HG02610 (cell line): Measurements from ENCODE around the gene SENP2.

ENCODE experiments used
- ATAC-seq: cut with Tn5 transposase; IDR thresholded peaks from one replicate; pipeline ENCODE4 v1.9.1; 2021; ENCODE audit warnings: mild to moderate bottlenecking, moderate library complexity; ENCODE audit not compliant: unreplicated experiment

The SENP2 gene

DNA sequence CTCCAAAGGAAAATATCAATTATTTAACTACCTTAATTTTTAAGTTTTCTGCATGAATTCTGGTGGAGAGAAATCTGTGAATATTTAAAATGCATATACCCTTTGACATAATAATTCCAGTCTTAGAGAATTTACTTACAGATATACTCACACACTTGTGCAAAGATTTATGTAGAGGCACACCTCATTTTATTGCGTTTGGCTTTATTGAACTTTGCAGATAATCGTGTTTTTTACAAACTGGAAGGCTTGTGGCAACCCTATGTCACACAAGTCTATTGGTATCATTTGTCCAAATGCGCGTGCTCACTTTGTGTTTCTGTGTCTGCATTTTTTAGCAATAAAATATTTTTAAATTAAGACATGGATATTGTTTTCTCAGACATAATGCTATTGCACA lies 81.5 kb downstream of the SENP2 start:
- no peak for ATAC-seq

DNA sequence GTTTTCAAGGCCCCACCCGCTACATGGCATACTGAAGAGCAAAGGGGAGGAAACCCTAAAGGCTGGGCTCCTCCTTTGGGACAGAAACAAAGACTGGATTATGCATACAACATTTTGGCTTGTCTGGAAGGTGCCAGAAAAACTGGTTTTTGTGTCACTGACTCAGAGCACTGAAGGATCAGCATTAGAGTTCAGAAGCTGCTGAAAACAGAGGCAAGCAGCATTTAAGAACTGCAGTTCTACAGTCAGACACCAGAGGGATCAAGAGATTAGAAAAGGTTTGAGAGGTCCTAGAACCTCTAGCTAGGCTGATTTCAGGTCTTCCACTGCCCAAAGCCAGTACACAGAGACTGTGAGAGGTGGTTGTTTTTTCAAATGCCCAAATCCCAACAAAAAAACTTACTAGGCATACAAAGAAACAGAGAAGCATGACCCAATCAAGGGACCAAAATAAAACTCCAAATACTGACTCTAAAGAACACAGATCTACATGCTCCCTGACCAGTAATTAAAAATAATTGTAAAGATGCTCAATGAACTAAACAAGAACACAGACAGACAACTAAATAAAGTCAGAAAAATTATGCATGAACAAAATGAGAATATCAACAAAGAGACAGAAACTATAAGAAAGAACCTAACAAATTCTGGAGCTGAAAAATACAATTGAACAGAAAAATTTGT lies 91.2 kb downstream of the SENP2 start:
- ATAC-seq = no peak

DNA sequence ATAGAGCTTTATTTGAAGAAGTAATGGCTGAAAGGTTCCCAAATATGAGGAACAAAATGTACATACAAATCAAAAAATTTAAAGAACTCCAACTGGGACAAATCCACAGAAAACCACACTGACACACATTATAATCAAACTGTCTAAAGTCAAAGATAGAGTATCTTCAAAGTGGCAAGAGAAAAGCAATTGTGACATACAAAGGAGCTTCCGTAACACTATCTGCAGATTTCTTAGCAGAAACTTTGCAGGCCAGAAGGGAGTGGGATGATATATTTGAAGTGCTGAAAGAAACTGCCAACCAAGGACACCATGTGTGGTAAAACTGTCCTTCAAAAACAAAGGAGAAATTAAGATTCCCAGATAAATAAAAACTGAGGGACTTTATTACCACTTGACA lies 91.9 kb downstream of the SENP2 start:
- ATAC-seq = no peak

DNA sequence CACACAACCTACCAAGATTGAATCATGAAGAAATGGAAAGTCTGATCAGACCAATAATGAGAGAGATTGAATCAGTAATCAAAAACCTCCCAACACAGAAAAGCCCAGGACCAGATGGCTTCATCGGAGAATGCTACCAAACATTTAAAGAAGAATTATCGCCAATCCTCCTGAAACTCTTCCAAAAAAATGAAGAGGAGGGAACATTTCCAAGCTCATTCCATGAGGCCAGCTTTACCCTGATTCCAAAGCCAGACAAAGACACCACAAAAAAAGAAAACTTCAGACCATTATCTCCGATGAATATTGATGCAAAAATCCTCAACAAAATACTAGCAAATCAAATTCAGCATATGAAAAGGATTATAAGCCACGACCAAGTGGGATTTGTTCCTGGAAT lies 94.1 kb downstream of the SENP2 start:
- ATAC-seq = no peak
